GM12878 (cell line): ENCODE data around the gene SCLY. TPM values are rescaled to one million over a fixed set of nuclear protein-coding genes. Genes with fewer than 3 reads are reported as not detected.

Source experiments
- ATAC-seq: fragments of 200-7000 bp; cut with Tn5 transposase; 3 replicates; pipeline ENCODE4 v1.9.1; 2020; ENCODE audit warnings: mild to moderate bottlenecking, moderate library complexity
- BruUV-seq: library from RNA; stranded (reverse); fragments of 400-500 nt; replicated peaks from 2 replicates; lab custom pipeline; 2021; lab: Mats Ljungman, UMichigan
- CTCF ChIA-PET: fragments of 300-600 bp; sonication (Branson Sonifier 250); formaldehyde crosslinking; extraction: SDS; loops from one replicate; lab custom pipeline; 2021; ENCODE audit warnings: inconsistent platforms; lab: Yijun Ruan, JAX
- POLR2A ChIA-PET: fragments of 350-600 bp; formaldehyde crosslinking; extraction: SDS; loops from one replicate; lab custom pipeline; 2021; ENCODE audit warnings: inconsistent platforms; lab: Charles Lee
- RAD21 ChIA-PET: fragments of 300-600 bp; sonication (Branson Sonifier 250); formaldehyde crosslinking; loops from one replicate; lab custom pipeline; 2023; ENCODE audit warnings: antibody characterized with exemption; ENCODE audit not compliant: unreplicated experiment; lab: Charles Lee
- SMC1A ChIA-PET: fragments of 300-600 bp; sonication (Branson Sonifier 250); formaldehyde crosslinking; loops from one replicate; lab custom pipeline; 2023; ENCODE audit not compliant: unreplicated experiment, uncharacterized antibody; lab: Charles Lee
- DNase-seq: peaks from one replicate; pipeline ENCODE4 v3.0.0-alpha.2; 2011; ENCODE audit warnings: low read depth, low spot score
- FAIRE-seq: peaks from 3 replicates; lab custom pipeline; 2011; peaks lifted over from hg19 to GRCh38; lab: Jason Lieb, UNC
- H2AFZ ChIP-seq: 2 replicates; pipeline ENCODE4 v1.6.0; 2011; ENCODE audit warnings: low read depth, low read length, control low read depth; ENCODE audit not compliant: control insufficient read depth
- H3K27ac ChIP-seq: 2 replicates; pipeline ENCODE4 v1.5.1; 2011; ENCODE audit warnings: control low read depth; ENCODE audit not compliant: control insufficient read depth, insufficient read depth
- H3K27me3 ChIP-seq, 2 experiments: replicated peaks in 1 of 2; 2 replicates each; pipeline versions ENCODE4 v1.6.0 to v1.6.1; 2011; ENCODE audit warnings: low read length in 1 of 2; ENCODE audit not compliant: control insufficient read depth in 2 of 2, insufficient read depth in 2 of 2
- H3K36me3 ChIP-seq, 2 experiments: 2 replicates each; pipeline ENCODE4 v1.5.1; 2011; ENCODE audit warnings: low read length in 1 of 2; ENCODE audit not compliant: control insufficient read depth in 2 of 2, insufficient read depth in 2 of 2
- H3K4me1 ChIP-seq: 2 replicates; pipeline ENCODE4 v1.6.1; 2011; ENCODE audit warnings: mild to moderate bottlenecking, low read length, moderate library complexity, mixed read lengths; ENCODE audit not compliant: control insufficient read depth, insufficient read depth
- H3K4me2 ChIP-seq: 2 replicates; pipeline ENCODE4 v1.6.0; 2011; ENCODE audit warnings: control low read depth; ENCODE audit not compliant: control insufficient read depth, insufficient read depth
- H3K4me3 ChIP-seq: fragments of 200-600 bp; sonication (generic); 2 replicates; pipeline ENCODE4 v1.5.1; 2016
- H3K79me2 ChIP-seq: 2 replicates; pipeline ENCODE4 v1.6.0; 2011; ENCODE audit warnings: low read length; ENCODE audit not compliant: control insufficient read depth, insufficient read depth
- H3K9ac ChIP-seq: 2 replicates; pipeline ENCODE4 v1.8.0; 2011; ENCODE audit warnings: low read length, control low read depth, mixed read lengths; ENCODE audit not compliant: control insufficient read depth, insufficient read depth
- H3K9me3 ChIP-seq: replicated peaks from 3 replicates; pipeline ENCODE4 v1.5.1; 2011; ENCODE audit warnings: mild to moderate bottlenecking, low read length; ENCODE audit not compliant: control insufficient read depth, insufficient read depth
- H4K20me1 ChIP-seq: 2 replicates; pipeline ENCODE4 v1.6.0; 2011; ENCODE audit not compliant: control insufficient read depth, insufficient read depth
- CBX5 ChIP-seq: sonication (generic); IDR thresholded peaks from 2 replicates; pipeline ENCODE4 v1.6.1; 2016; ENCODE audit warnings: low read depth, moderate library complexity, mild to moderate bottlenecking, inconsistent platforms
- E2F8 ChIP-seq: fragments of 450-650 bp; IDR thresholded peaks from 2 replicates; pipeline ENCODE4 v1.6.1; 2018; ENCODE audit warnings: mild to moderate bottlenecking, low read depth, moderate library complexity; ENCODE audit not compliant: partially characterized antibody
- IRF4 ChIP-seq: IDR thresholded peaks from 2 replicates; pipeline ENCODE4 v1.6.1; 2011; ENCODE audit warnings: low read depth, low read length
- IRF5 ChIP-seq: fragments of 450-650 bp; IDR thresholded peaks from 2 replicates; pipeline ENCODE4 v1.6.1; 2017; ENCODE audit warnings: borderline replicate concordance
- KAT2A ChIP-seq: conservative IDR thresholded peaks from 2 replicates; pipeline ENCODE4 v1.6.1; 2011; ENCODE audit warnings: low read depth, low read length; ENCODE audit not compliant: control insufficient read depth
- MTA2 ChIP-seq: fragments of 450-650 bp; IDR thresholded peaks from 2 replicates; pipeline ENCODE4 v1.6.1; 2016; ENCODE audit warnings: low read depth, mild to moderate bottlenecking, moderate library complexity
- RAD51 ChIP-seq: fragments of 450-650 bp; IDR thresholded peaks from 2 replicates; pipeline ENCODE4 v1.6.1; 2016; ENCODE audit warnings: moderate library complexity, mild to moderate bottlenecking, inconsistent platforms
- SREBF2 ChIP-seq: IDR thresholded peaks from 2 replicates; pipeline ENCODE4 v1.6.1; 2012; ENCODE audit warnings: mild to moderate bottlenecking, low read length
- STAT3 ChIP-seq: IDR thresholded peaks from 2 replicates; pipeline ENCODE4 v1.6.1; 2011; ENCODE audit warnings: low read depth, low read length, improper control_type of control experiment
- WRNIP1 ChIP-seq: IDR thresholded peaks from 2 replicates; pipeline ENCODE4 v1.6.1; 2011; ENCODE audit warnings: low read depth, low read length, improper control_type of control experiment, borderline replicate concordance
- ZBED1 ChIP-seq: IDR thresholded peaks from 2 replicates; pipeline ENCODE4 v1.6.1; 2016; ENCODE audit warnings: borderline replicate concordance
- ZNF207 ChIP-seq: fragments of 450-650 bp; IDR thresholded peaks from 2 replicates; pipeline ENCODE4 v1.6.1; 2014; ENCODE audit warnings: antibody characterized with exemption, mild to moderate bottlenecking, borderline replicate concordance
- ZNF622 ChIP-seq: fragments of 450-650 bp; IDR thresholded peaks from 2 replicates; pipeline ENCODE4 v1.6.1; 2017; ENCODE audit warnings: mild to moderate bottlenecking, inconsistent platforms
- WGBS: methylation state at CpG from one replicate; pipeline ENCODE4 v1.1.6; 2016; ENCODE audit warnings: low lambda C conversion rate; ENCODE audit not compliant: insufficient replicate concordance, insufficient coverage; ENCODE audit errors: missing lambda C conversion rate; 5-methylcytosine and 5-hydroxymethylcytosine counted together
- in situ Hi-C: fragments of 300-500 bp; cut with MboI; formaldehyde crosslinking; loops from 9 replicates; pipeline ENCODE4 v1.14.3; 2018; ENCODE audit warnings: mixed read lengths
- intact Hi-C: fragments of 100-400 bp; cut with micrococcal nuclease; formaldehyde crosslinking; loops from one replicate; pipeline ENCODE4 v1.14.2; 2022; ENCODE audit not compliant: unreplicated experiment
- polyA plus RNA-seq, 11 experiments: library from polyadenylated mRNA; depleted of rRNA in 4 of 11; unstranded in 6 of 11; stranded (reverse) in 5 of 11; fragments of >200 nt; fragmentation: Nextera tagmentation in 4 of 11; fragmentation: Illumina TruSeq in 1 of 11; extraction: Ambion mirVana in 4 of 11; extraction: Trizol in 1 of 11; gene quantifications; 1 replicate in 1 of 11; 2 replicates in 10 of 11; pipeline versions ENCODE4 v1.2.1 to v1.2.3, GENCODE V29; 2011 to 2016; ENCODE audit warnings: inconsistent platforms in 2 of 11, missing spikeins in 2 of 11, low read depth in 1 of 11
- total RNA-seq, 4 experiments: library from RNA; depleted of rRNA in 3 of 4; stranded (reverse); fragments of >200 nt in 3 of 4; fragmentation: Illumina TruSeq in 1 of 4; extraction: Trizol in 1 of 4; gene quantifications; 2 replicates each; pipeline versions ENCODE4 v1.2.1 to v1.2.3, GENCODE V29; 2013 to 2021
- TF ChIP-seq, protein P1 (sequence below): IDR thresholded peaks from 2 replicates; pipeline ENCODE4 v1.6.1; 2012; ENCODE audit warnings: mild to moderate bottlenecking, low read depth, low read length

The SCLY gene
- total and polyA plus RNA-seq, 10 of the 15 experiments (the other 5 are each of a cell fraction or from before 2014, with no cell fraction given): 3.3 to 49.1 (median 32.3) TPM

DNA sequence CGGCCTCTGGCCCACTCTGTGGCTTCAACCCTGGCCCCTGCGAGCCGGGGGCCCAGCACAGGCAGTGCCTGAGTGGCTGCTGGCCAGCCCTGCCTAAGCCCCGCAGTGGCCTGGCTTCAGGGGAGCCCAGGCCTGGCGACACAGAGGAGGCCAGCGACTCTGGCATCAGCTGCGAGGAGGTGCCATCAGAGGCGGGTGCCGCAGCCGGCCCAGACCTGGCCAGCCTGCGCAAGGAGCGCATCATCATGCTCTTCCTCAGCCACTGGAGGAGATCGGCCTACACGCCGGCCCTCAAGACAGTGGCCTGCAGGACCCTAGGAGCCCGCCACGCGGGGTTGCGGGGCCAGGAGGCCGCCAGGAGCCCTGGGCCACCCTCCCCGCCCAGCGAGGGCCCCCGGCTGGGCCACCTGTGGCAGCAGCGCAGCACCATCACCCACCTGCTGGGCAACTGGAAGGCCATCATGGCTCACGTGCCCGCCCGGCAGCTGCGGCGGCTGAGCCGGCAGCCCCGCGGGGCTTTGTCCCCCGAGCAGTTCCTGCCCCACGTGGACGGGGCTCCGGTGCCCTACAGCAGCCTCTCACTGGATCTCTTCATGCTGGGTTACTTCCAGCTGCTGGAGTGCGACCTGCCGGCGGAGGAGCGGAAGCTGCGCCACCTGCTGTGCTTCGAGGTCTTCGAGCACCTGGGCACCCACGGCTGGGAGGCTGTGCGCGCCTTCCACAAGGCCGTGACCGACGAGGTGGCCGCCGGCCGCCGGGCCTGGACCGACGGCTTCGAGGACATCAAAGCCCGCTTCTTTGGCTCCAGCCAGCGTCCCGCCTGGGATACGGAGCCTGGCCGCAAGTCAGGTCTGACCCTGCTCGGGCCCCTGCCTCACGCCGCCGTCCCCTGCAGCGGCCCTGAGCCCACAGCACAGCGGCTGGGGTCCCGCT, 70.2 kb downstream of the SCLY start:
- FAIRE-seq (no peak), DNase-seq (no peak), ATAC-seq (no peak)
- Histone ChIP-seq H3K9ac (no peak overlapping the region), H3K4me3 (no peak overlapping the region), H3K27me3 (no peaks in the 10 kb centered on the region), H3K27ac (no peak overlapping the region), H3K4me2 (no peak overlapping the region), H2AFZ (no peak overlapping the region), H3K36me3 (no peaks in the 10 kb centered on the region), H3K4me1 (no peaks in the 10 kb centered on the region), H4K20me1 (no peaks in the 10 kb centered on the region), H3K79me2 (no peaks in the 10 kb centered on the region), H3K9me3 (peaks cover 4% of the 10 kb centered on the region; the same call in 2 of the 3 replicates)
- ChIA-PET CTCF (interaction anchor here (0.8 kb wide), 1 partner anchor 154 kb away, joined by 3 read pairs; no protein-coding TSS in a partner anchor), RAD21 (no interaction called here), POLR2A (no interaction called here), SMC1A (no interaction called here)
- intact Hi-C loops (no loop called here), in situ Hi-C loops (no loop called here)
- no TSS peak for BruUV-seq
- WGBS: 66% methylated on average over 65 of the region's 68 CpGs
- no peak for TF ChIP-seq ZBED1
- TF ChIP-seq RAD51: no peak
- TF ChIP-seq STAT3: no peak
- TF ChIP-seq, protein P1, sequence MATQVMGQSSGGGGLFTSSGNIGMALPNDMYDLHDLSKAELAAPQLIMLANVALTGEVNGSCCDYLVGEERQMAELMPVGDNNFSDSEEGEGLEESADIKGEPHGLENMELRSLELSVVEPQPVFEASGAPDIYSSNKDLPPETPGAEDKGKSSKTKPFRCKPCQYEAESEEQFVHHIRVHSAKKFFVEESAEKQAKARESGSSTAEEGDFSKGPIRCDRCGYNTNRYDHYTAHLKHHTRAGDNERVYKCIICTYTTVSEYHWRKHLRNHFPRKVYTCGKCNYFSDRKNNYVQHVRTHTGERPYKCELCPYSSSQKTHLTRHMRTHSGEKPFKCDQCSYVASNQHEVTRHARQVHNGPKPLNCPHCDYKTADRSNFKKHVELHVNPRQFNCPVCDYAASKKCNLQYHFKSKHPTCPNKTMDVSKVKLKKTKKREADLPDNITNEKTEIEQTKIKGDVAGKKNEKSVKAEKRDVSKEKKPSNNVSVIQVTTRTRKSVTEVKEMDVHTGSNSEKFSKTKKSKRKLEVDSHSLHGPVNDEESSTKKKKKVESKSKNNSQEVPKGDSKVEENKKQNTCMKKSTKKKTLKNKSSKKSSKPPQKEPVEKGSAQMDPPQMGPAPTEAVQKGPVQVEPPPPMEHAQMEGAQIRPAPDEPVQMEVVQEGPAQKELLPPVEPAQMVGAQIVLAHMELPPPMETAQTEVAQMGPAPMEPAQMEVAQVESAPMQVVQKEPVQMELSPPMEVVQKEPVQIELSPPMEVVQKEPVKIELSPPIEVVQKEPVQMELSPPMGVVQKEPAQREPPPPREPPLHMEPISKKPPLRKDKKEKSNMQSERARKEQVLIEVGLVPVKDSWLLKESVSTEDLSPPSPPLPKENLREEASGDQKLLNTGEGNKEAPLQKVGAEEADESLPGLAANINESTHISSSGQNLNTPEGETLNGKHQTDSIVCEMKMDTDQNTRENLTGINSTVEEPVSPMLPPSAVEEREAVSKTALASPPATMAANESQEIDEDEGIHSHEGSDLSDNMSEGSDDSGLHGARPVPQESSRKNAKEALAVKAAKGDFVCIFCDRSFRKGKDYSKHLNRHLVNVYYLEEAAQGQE: no peak
- no peak for TF ChIP-seq ZNF207
- no peak for TF ChIP-seq E2F8
- no peak for TF ChIP-seq MTA2
- no peak for TF ChIP-seq SREBF2
- TF ChIP-seq IRF4: no peak
- TF ChIP-seq IRF5: no peak
- no peak for TF ChIP-seq CBX5
- no peak for TF ChIP-seq KAT2A
- TF ChIP-seq ZNF622: no peak
- TF ChIP-seq WRNIP1: no peak
